Stimulated activated CD8-positive, alpha-beta memory T cell treated with anti-CD3 and anti-CD28 coated beads, Interleukin-4, amount 100 ng/mL, for 24 hours (primary cell): ENCODE results near the gene PNMT.

Experiments
- DNase-seq: peaks from one replicate; pipeline ENCODE4 v3.0.0-alpha.2; 2020; ENCODE audit warnings: low read depth

The PNMT gene

DNA sequence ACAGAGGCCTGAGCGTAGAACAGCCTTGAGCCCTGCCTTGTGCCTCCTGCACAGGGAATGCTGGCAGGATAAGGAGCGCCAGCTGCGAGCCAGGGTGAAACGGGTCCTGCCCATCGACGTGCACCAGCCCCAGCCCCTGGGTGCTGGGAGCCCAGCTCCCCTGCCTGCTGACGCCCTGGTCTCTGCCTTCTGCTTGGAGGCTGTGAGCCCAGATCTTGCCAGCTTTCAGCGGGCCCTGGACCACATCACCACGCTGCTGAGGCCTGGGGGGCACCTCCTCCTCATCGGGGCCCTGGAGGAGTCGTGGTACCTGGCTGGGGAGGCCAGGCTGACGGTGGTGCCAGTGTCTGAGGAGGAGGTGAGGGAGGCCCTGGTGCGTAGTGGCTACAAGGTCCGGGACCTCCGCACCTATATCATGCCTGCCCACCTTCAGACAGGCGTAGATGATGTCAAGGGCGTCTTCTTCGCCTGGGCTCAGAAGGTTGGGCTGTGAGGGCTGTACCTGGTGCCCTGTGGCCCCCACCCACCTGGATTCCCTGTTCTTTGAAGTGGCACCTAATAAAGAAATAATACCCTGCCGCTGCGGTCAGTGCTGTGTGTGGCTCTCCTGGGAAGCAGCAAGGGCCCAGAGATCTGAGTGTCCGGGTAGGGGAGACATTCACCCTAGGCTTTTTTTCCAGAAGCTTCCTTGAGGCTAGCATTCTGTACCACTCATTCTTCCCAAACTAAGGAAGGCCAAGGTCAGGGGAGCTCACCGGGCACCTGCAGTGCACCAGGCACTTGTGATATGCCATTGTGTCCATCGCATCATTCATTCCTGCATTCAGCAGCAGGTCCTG lies 1.9 kb downstream of the PNMT start:
- no peak for DNase-seq

DNA sequence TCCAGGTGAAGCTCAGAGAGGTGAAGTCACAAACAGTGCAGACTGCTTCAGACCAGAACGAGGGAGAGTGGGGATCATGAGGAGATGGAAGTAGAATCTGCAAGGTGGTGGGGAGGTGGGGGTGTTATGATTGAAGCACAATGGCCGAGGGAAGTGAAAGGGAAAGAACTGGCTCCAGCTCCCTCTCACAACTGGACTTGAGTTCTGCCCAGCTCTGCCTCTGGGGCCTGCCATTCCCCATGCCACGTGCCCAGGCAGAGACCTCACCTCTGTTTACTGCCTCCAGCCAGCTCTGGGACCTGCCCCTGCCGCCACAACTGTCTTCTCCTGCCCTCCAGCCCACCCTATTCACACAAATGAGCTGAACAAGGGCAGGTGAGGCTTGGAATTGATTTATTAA lies 2.5 kb downstream of the PNMT start:
- DNase-seq = no peak

DNA sequence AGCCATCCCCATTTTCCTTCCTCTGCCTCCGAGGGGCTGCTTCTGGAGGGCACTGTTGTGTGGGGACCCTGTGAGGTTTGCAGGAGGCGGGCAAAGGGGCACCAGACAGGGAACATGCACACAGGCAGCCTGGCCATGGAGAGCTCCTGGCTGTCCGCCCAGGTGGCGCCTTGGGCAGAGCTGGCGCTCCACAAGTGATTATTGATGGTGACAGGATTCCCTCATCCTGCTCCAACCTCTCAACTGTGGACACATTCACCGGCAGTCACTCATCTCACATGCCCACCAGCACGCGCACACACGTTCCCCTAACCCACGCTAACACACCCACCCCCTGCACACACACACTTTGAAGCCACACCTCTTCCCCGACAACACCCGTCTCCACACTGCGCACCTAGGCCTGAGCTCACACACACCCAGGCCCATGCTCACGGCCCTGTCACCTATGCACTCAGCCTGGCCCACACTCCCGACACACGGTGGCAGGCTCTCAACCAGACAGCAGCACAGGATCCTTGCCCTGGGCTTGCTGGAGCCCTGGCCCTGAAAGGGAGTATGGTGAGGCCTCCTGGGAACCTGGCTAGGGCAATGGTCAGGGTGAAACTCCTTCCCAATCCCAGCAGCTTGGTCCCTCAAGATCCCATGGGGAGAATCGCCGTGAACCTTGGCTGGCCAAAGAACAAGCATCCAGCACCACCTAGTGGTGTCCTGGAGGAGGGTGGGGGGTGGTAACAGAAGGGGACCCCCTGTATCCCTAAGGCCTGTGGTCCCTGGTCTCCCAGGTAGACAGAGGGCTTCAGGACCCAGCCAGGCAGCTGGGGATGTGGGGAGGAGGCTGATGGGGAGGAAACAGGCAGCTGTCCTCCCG lies 3.6 kb downstream of the PNMT start:
- DNase-seq = no peak

GRCh38 chr17:39672522-39673334 lies 4.5 kb downstream of the PNMT start:
- no peak for DNase-seq

- no peak for DNase-seq
Observed at GRCh38 chr17:39673335-39674081, 5.3 kb downstream of the PNMT start.

DNA sequence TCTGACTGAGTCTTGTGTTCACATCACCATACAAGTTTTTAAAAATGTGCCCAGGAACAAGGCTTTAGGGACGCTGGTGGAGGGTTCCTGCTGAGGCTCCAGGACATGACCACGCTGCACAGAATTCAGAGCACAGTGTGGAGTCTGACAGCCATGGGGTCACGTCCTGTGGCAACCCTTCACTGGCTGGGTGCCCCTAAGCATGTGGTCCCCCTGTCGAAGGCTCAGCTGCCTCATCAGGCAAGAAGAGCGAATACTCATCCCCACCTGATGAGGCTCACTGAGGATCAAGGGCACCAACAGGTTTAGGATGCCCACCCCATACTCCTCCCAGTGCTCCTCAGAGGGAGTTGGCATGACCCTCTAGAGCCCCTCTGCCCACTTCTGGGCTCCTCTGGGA lies 5.9 kb downstream of the PNMT start:
- no peak for DNase-seq

DNA sequence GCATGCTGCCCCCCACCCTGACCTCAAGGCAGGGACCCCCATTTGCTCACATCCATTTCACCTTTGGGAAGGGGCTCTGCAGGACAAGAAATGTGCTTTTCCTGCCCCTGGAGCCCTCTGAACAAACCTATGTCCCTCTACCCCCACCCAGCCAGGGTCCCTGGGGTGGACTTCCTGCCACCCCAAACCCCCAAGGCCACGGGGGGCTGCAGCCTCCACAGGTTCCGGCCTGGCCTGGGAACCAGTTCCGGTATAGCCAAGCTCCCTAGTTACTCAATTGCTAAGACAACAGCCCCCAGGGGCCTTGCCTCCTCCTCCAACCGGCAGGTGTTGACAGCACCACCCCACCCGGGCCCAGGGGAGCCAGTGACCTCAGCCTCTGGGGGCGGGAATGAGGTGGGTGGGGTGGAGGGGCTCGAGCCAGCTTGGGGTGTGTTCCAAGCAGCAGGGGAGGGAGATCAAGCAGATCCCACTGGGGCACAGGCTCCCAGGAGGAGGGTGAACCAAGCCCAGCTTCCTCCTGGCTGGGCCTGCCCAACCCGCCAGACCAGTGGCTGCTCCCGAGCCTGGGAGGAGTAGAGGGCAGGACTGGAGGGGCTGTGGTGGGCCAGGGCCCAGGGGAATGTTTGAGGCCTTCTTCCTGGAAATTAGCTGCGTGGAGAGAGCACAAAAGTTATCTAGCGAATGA lies 6.6 kb downstream of the PNMT start:
- DNase-seq = no peak

- DNase-seq = no peak
Observed at GRCh38 chr17:39675390-39676082, 7.3 kb downstream of the PNMT start.

GRCh38 chr17:39676198-39676819 lies 8.1 kb downstream of the PNMT start:
- DNase-seq = peak; percentile 22

DNA sequence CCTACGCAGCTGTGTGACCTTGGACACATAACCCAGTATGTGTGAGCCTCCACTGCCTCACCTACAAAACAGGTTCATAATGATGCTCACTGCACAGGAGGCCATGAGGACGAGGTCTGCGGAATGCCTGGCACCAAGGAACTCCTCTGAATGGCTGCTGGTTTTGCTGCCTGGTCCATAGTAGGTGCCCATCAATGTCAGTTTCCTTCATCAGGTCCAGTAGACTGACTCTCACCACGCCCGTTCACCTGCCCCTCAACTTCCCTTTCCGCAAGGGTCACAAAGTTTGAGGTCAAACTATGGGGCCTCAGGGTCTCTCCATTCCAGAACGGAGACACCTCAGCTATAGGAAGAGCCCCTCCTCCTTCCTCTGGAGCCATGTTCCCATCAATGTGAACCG lies 8.8 kb downstream of the PNMT start:
- DNase-seq = no peak

DNA sequence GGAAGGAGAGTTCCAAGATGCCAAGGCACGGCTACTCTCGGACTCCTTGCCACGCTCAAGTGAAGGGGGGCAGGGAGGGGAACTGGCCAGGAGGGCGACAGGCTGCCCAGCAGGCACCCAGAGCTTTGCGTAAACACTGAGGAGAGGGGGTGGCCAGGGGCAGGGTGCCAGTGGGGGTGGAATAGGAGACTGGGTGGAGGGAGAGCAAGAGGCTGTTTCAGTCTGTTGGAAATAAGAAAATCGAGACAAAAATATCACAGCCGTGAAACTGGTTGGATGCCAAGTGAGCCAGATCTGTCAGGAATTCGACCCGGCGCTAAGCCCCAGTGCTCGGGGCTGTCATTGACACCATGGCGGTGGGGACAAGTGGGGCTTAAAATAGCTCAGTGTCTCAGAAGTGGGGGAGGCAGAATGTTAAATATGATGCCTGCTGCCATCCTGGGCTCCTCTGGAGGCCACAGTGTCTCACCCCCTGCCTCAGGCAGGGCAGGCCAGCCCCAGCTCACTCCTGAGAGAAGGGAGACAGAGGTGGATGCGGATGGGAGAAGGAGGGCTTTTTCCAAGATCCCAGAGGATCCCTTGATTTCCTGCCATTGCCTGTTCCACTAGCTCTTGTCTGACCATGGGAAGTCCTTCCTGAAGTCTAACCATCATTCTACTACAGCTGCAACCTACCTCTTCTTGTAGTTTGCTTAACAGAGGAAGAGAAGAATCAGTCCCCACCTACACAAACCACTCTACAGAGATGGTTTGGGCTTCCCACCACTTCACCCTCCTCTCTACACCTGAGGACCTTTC lies 9.5 kb downstream of the PNMT start:
- no peak for DNase-seq

DNA sequence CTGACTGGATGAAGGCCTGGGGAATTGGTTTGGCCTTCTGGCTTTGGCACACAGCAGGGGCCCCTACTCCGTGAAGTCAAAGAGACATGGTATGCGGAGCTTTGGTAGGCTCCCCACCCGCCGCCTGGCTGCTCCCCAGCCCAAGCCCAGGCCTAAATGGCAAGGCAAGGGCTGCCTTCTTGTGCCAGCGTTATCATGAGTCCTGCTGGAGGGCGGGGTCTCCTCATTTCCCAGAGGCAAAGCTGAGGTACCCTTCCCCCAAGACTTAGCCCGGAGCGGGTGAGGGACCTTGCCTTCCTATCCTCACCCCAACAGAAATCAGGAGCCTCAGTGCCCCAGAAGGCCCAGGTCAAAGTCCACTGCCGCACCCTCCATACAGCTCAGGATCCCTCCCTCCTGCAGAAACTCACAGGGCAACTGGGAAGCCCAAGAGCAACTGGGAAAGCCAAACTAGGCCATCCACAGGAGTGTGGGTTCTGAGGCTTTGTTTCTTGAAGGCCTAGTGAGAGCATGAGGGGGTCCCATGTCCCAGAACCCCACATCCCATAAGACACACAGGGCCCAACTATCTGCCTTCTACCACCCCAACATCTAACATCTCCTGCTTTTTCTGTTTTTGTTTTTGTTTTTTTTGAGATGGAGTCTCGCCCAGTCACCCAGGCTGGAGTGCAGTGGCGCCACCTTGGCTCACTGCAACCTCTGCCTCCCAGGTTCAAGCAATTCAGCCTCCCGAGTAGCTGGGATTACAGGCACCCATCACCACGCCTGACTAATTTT lies 10.3 kb downstream of the PNMT start:
- no peak for DNase-seq

- no peak for DNase-seq
Observed at GRCh38 chr17:39679521-39680192, 11.4 kb downstream of the PNMT start.

- no peak for DNase-seq
Observed at GRCh38 chr17:39683295-39683939, 15.2 kb downstream of the PNMT start.

DNA sequence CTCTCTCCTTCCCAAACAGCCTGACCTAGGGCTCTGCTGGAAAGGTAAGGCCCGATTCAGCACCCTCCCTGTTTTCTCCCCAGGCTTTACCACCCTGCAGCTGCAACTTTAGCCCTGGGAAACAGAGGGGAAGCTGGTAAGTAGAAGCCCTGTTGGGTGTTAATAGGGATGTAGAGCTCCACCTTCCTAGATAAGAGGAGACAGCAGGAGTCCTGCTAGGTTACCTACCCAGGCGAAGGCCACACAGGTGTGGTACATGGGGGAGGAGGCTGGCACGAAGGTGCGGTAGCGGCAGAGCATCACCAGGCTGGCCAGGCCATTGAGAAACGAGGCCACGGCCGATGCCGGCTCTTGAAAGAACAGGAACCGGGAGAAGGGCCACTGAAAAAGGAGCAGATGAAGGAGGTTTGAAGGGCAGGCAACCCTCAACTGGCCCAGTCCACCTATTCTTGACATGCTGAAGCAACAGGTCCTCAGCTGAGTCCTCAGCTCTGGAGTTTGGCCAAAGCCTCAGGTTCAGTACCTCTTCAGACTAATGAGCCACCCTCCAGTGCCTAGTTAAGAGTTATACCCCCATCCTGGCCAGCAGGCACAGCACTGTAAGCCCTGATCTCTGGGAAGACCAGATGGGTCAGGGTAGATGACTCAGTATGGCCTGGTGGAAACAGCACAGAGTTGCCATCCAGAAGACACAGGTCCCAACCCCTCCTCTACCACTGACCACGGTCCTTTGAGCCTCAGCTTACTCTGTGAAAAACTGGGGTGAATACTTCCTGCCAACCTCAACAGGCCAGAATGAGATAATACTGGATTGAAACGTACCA lies 16.3 kb downstream of the PNMT start:
- DNase-seq = no peak

GRCh38 chr17:39687101-39687545 lies 18.9 kb downstream of the PNMT start:
- no peak for DNase-seq
